Activated T-helper 2 cell treated with anti-CD3 and anti-CD28 coated beads, Interferon-gamma antibody, Interleukin-2, Interleukin-4, amounts not matched to agents 10 μg/mL and 5 μg/mL and 100 μg/mL, durations not matched to agents 14 hours and 24 hours and 36 hours (primary cell): Measurements from ENCODE around the gene HK2. TPM values are rescaled to one million over a fixed set of nuclear protein-coding genes. Genes with fewer than 3 reads are reported as not detected.
"Not testable (repeated sequence)": the region's sequence is repeated elsewhere in the genome, so short reads cannot be mapped to it uniquely, and the experiment has no call there.

ENCODE experiments used
- DNase-seq: peaks from one replicate; pipeline ENCODE4 v3.0.0; 2021; ENCODE audit warnings: low spot score
- H3K27ac Mint-ChIP-seq: one replicate; pipeline ENCODE4 v1.8.0; 2021; ENCODE audit warnings: mixed read lengths
- H3K27me3 Mint-ChIP-seq: one replicate; pipeline ENCODE4 v1.8.0; 2021; ENCODE audit warnings: low read depth, mixed read lengths
- H3K36me3 Mint-ChIP-seq: one replicate; pipeline ENCODE4 v1.8.0; 2021; ENCODE audit warnings: low read depth, mixed read lengths
- H3K4me1 Mint-ChIP-seq: one replicate; pipeline ENCODE4 v1.8.0; 2021; ENCODE audit warnings: low read depth, mixed read lengths
- H3K4me3 Mint-ChIP-seq: one replicate; pipeline ENCODE4 v1.8.0; 2021; ENCODE audit warnings: low read depth, mild to moderate bottlenecking, moderate library complexity, mixed read lengths
- H3K9me3 Mint-ChIP-seq: one replicate; pipeline ENCODE4 v1.8.0; 2021; ENCODE audit warnings: mixed read lengths
- intact Hi-C: fragments of 100-400 bp; cut with micrococcal nuclease; formaldehyde crosslinking; loops from one replicate; pipeline ENCODE4 v1.15.1; 2023
- total RNA-seq: library from RNA; stranded (reverse); gene quantifications from 2 replicates; pipeline ENCODE4 v1.2.3, GENCODE V29; 2022

HK2 gene
- total RNA-seq, 1 donor from 2014 or later: 102 TPM

- Mint-ChIP-seq H3K9me3 (no peaks in the 10 kb centered on the region), H3K27ac (no peak overlapping the region), H3K4me3 (no peak overlapping the region), H3K27me3 (no peaks in the 10 kb centered on the region), H3K36me3 (peaks cover 41% of the 10 kb centered on the region), H3K4me1 (peaks cover 80% of the 10 kb centered on the region)
- DNase-seq: no peak
- intact Hi-C loops: loop anchor here (10.0 kb wide), 1 partner anchor 801 kb away; the partner anchor contains the start of gene MRPL19
These were observed 9.5 kb downstream of the HK2 start for GRCh38 chr2:74843433-74843832.

DNA sequence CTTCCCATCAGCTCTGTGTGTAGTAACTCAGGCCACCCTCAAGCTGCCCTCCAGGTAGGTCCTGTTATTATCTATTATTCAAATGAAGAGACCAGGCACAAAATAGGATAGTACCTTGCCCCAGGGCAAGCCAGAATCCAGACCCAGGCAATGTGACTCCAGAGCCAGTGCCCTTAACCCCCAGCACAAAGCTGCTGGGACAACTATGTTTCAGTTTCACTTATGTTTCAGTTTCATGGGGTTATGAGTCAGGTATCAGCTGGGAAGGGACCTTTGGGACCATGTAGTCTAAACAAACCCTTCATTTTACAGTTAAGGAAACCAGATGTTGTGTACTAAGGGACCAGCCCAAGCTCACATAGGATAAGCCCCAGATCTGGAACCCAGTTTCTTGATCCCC, 10.0 kb downstream of the HK2 start:
- Mint-ChIP-seq H3K4me1 (peaks cover 81% of the 10 kb centered on the region), H3K4me3 (peak overlapping the region; percentile 55), H3K9me3 (no peaks in the 10 kb centered on the region), H3K27me3 (no peaks in the 10 kb centered on the region), H3K27ac (peak overlapping the region; percentile 54), H3K36me3 (peaks cover 38% of the 10 kb centered on the region)
- intact Hi-C loops: loop anchor here (2.0 to 10.0 kb wide), 2 partner anchors 15 to 801 kb away; partner anchors contain the start of gene MRPL19
- DNase-seq: peak; percentile 48

DNA sequence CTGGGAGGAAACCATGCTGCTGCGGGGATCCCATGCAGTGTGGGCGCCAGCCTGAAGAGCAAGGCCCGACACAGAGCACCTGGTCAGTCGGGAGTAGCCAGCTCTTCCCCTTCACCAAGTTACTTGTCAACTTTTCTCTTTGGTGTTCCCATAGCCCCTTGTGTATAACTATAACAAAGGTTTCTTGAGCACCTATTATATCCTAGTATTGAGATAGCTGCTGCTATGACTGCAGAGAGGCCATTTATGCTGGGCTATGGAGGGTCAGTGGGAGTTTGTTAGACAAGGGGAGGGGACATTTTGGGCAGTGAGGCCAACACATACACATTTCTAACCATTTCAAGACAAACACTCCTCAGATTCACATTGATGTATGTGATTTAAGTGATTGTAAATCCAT, 10.8 kb downstream of the HK2 start:
- H3K4me1 Mint-ChIP-seq: peaks cover 86% of the 10 kb centered on the region
- no peak for DNase-seq
- peak overlapping the region; percentile 14 for H3K27ac Mint-ChIP-seq
- no peaks in the 10 kb centered on the region for H3K27me3 Mint-ChIP-seq
- intact Hi-C loops: loop anchor here (2.0 to 10.0 kb wide), 4 partner anchors 14 to 800 kb away; partner anchors contain the start of genes MRPL19 and SEMA4F
- H3K36me3 Mint-ChIP-seq: peaks cover 35% of the 10 kb centered on the region
- no peaks in the 10 kb centered on the region for H3K9me3 Mint-ChIP-seq
- no peak overlapping the region for H3K4me3 Mint-ChIP-seq

GRCh38 chr2:74845217-74845751, 11.4 kb downstream of the HK2 start:
- intact Hi-C loops: loop anchor here (2.0 to 10.0 kb wide), 4 partner anchors 14 to 800 kb away; partner anchors contain the start of genes MRPL19 and SEMA4F
- Mint-ChIP-seq H3K9me3 (no peaks in the 10 kb centered on the region), H3K4me1 (peaks cover 89% of the 10 kb centered on the region), H3K27me3 (no peaks in the 10 kb centered on the region), H3K36me3 (peaks cover 38% of the 10 kb centered on the region), H3K27ac (peak overlapping the region; percentile 47), H3K4me3 (peak overlapping the region; percentile 43)
- DNase-seq: no peak

GRCh38 chr2:74845991-74846390, 12.1 kb downstream of the HK2 start:
- Mint-ChIP-seq H3K9me3 (no peaks in the 10 kb centered on the region), H3K4me3 (no peak overlapping the region), H3K27ac (no peak overlapping the region), H3K36me3 (peaks cover 40% of the 10 kb centered on the region), H3K4me1 (peaks cover 92% of the 10 kb centered on the region), H3K27me3 (no peaks in the 10 kb centered on the region)
- DNase-seq: no peak
- intact Hi-C loops: loop anchor here (2.0 to 10.0 kb wide), 4 partner anchors 13 to 799 kb away; partner anchors contain the start of genes MRPL19 and SEMA4F

DNA sequence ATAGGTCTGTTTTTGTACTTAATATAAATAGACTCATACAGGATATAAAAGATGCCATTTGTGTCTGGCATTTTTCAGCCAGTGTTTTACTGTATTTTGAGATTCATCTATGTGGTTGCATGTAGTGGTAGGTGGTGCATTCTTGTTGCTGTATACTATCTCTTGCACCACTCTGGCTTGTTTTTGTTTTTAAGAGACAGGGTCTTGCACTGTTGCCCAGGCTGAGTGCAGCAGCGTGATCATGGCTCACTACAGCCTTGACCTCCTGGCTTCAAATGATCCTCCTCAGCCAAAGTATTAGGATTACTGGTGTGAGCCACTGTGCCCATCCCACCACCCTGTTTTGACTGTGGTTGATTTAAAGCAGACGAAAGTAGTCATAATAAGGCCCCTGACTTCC, 12.6 kb downstream of the HK2 start:
- Mint-ChIP-seq H3K9me3 (no peaks in the 10 kb centered on the region), H3K4me3 (no peak overlapping the region), H3K27me3 (no peaks in the 10 kb centered on the region), H3K4me1 (peaks cover 91% of the 10 kb centered on the region), H3K27ac (no peak overlapping the region), H3K36me3 (peaks cover 41% of the 10 kb centered on the region)
- intact Hi-C loops: loop anchor here (5.0 to 10.0 kb wide), 3 partner anchors 129 to 798 kb away; partner anchors contain the start of genes MRPL19 and SEMA4F
- DNase-seq: no peak

- intact Hi-C loops: loop anchor here (5.0 to 10.0 kb wide), 3 partner anchors 130 to 798 kb away; partner anchors contain the start of genes MRPL19 and SEMA4F
These were observed 13.3 kb downstream of the HK2 start for GRCh38 chr2:74847070-74847858.

GRCh38 chr2:74849228-74849892, 15.4 kb downstream of the HK2 start:
- H3K4me1 Mint-ChIP-seq: peaks cover 63% of the 10 kb centered on the region
- DNase-seq: no peak
- H3K36me3 Mint-ChIP-seq: peaks cover 44% of the 10 kb centered on the region
- intact Hi-C loops: loop anchor here (2.0 to 10.0 kb wide), 4 partner anchors 15 to 795 kb away; partner anchors contain the start of genes HK2, MRPL19 and SEMA4F
- no peaks in the 10 kb centered on the region for H3K9me3 Mint-ChIP-seq
- H3K27ac Mint-ChIP-seq: peak overlapping the region; percentile 63
- H3K27me3 Mint-ChIP-seq: no peaks in the 10 kb centered on the region
- H3K4me3 Mint-ChIP-seq: peak overlapping the region; percentile 46

More at GRCh38 chr2:74847070-74847858, 13.3 kb downstream of the HK2 start:
- no peaks in the 10 kb centered on the region for H3K9me3 Mint-ChIP-seq
- H3K27ac Mint-ChIP-seq: no peak overlapping the region
- no peaks in the 10 kb centered on the region for H3K27me3 Mint-ChIP-seq
- peaks cover 40% of the 10 kb centered on the region for H3K36me3 Mint-ChIP-seq
- H3K4me1 Mint-ChIP-seq: peaks cover 83% of the 10 kb centered on the region
- no peak for DNase-seq
- no peak overlapping the region for H3K4me3 Mint-ChIP-seq

- no peak overlapping the region for H3K27ac Mint-ChIP-seq
- H3K4me1 Mint-ChIP-seq: peaks cover 52% of the 10 kb centered on the region
- no peak overlapping the region for H3K4me3 Mint-ChIP-seq
- intact Hi-C loops: no loop called here
- H3K9me3 Mint-ChIP-seq: no peaks in the 10 kb centered on the region
- peaks cover 55% of the 10 kb centered on the region for H3K36me3 Mint-ChIP-seq
- no peaks in the 10 kb centered on the region for H3K27me3 Mint-ChIP-seq
- DNase-seq: no peak
These were observed 16.7 kb downstream of the HK2 start for GRCh38 chr2:74850496-74851190.

DNA sequence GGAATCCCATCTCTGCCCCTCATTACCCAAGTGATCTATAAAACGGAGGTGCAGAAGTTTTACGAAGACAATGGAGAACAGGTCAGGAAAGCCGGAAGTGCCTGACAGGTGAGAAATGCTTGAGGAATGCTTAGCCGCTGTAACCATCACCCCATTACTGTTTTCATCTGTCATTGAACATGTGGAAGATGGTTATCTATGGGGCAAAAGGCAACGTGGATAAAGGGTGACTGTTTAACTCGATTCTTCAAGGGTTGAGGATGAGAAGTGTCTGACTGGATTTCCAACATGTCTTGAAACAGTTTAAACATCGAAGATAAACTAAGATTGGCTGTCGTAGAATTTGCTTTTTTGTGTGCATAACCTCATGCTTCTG, 17.3 kb downstream of the HK2 start:
- no peaks in the 10 kb centered on the region for H3K9me3 Mint-ChIP-seq
- peaks cover 60% of the 10 kb centered on the region for H3K36me3 Mint-ChIP-seq
- H3K27me3 Mint-ChIP-seq: no peaks in the 10 kb centered on the region
- no peak overlapping the region for H3K27ac Mint-ChIP-seq
- no peak for DNase-seq
- intact Hi-C loops: no loop called here
- peaks cover 49% of the 10 kb centered on the region for H3K4me1 Mint-ChIP-seq
- no peak overlapping the region for H3K4me3 Mint-ChIP-seq

DNA sequence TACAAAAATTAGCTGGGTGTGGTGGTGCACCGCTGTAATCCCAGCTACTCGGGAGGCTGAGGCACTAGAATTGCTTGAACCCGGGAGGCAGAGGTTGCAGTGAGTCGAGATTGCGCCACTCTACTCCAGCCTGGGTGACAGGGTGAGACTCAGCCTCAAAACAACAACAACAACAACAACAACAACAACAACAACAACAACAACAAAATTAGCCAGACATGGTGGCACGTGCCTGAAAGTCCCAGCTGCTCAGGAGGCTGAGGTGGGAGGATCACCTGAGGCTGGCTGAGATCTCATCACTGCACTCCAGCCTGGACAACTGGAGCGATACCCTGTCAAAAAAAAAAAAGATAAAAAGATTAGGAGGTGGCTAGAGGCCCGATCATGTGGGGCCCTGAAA, 19.4 kb downstream of the HK2 start:
- H3K9me3 Mint-ChIP-seq, H3K27ac Mint-ChIP-seq: not testable (repeated sequence)
- peaks cover 45% of the 10 kb centered on the region for H3K4me1 Mint-ChIP-seq

GRCh38 chr2:74854401-74854800, 20.5 kb downstream of the HK2 start:
- Mint-ChIP-seq H3K4me1 (peaks cover 37% of the 10 kb centered on the region), H3K36me3 (peaks cover 74% of the 10 kb centered on the region), H3K4me3 (no peak overlapping the region), H3K9me3 (no peaks in the 10 kb centered on the region), H3K27me3 (no peaks in the 10 kb centered on the region), H3K27ac (no peak overlapping the region)
- intact Hi-C loops: no loop called here
- DNase-seq: no peak

More for the DNA sequence above, 19.4 kb downstream of the HK2 start:
- DNase-seq, H3K4me3 Mint-ChIP-seq, H3K27me3 Mint-ChIP-seq, intact Hi-C loops: not testable (repeated sequence)
- H3K36me3 Mint-ChIP-seq: peaks cover 72% of the 10 kb centered on the region
